ENCODE data around the gene MAP3K13.

GRCh38 chr3:185508335-185508991, 145.5 kb downstream of the MAP3K13 start:
- TF ChIP-seq, protein P1, sequence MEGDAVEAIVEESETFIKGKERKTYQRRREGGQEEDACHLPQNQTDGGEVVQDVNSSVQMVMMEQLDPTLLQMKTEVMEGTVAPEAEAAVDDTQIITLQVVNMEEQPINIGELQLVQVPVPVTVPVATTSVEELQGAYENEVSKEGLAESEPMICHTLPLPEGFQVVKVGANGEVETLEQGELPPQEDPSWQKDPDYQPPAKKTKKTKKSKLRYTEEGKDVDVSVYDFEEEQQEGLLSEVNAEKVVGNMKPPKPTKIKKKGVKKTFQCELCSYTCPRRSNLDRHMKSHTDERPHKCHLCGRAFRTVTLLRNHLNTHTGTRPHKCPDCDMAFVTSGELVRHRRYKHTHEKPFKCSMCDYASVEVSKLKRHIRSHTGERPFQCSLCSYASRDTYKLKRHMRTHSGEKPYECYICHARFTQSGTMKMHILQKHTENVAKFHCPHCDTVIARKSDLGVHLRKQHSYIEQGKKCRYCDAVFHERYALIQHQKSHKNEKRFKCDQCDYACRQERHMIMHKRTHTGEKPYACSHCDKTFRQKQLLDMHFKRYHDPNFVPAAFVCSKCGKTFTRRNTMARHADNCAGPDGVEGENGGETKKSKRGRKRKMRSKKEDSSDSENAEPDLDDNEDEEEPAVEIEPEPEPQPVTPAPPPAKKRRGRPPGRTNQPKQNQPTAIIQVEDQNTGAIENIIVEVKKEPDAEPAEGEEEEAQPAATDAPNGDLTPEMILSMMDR (conservative IDR thresholded peaks at IDR 0.05 in 1 of 2, IDR thresholded peaks at IDR 0.05 in 1 of 2; ENCODE audit: low read depth in 1 of 2, low read length in 2 of 2), result no peak
- TF ChIP-seq EZH2 (IDR thresholded peaks at IDR 0.05; ENCODE audit: low read length, missing control alignments), result no peak

All from fibroblast of lung (primary cell).